HEK293 (cell line): ENCODE data around the gene DOCK3.
"Not testable (repeated sequence)": the region's sequence is repeated elsewhere in the genome, so short reads cannot be mapped to it uniquely, and the experiment has no call there.

Experiments used
- CTCF ChIA-PET: fragments of 350-600 bp; formaldehyde crosslinking; extraction: SDS; loops from one replicate; lab custom pipeline; 2021; ENCODE audit warnings: antibody characterized with exemption; lab: Yijun Ruan, JAX
- POLR2A ChIA-PET: fragments of 300-600 bp; formaldehyde crosslinking; extraction: SDS; loops from one replicate; lab custom pipeline; 2020; ENCODE audit warnings: antibody characterized with exemption, inconsistent platforms; lab: Yijun Ruan, JAX
- H3K27ac ChIP-seq: fragments of 200-500 bp; sonication (Bioruptor generic); 2 replicates; pipeline ENCODE4 v1.5.1; 2014; ENCODE audit warnings: low read depth, low read length, control low read depth, inconsistent platforms; ENCODE audit errors: extremely low read depth
- H3K36me3 ChIP-seq, 2 experiments: fragments of 200-500 bp in 1 of 2; sonication (Bioruptor generic) in 1 of 2; 1 replicate in 1 of 2; 2 replicates in 1 of 2; pipeline ENCODE4 v1.5.1; 2014 to 2017; ENCODE audit warnings: inconsistent platforms in 2 of 2, low read length in 2 of 2; ENCODE audit not compliant: control insufficient read depth in 2 of 2, insufficient read depth in 1 of 2
- H3K4me1 ChIP-seq: fragments of 200-500 bp; sonication (Bioruptor generic); 2 replicates; pipeline ENCODE4 v1.5.1; 2014; ENCODE audit warnings: mild to moderate bottlenecking, low read length, inconsistent platforms; ENCODE audit not compliant: control insufficient read depth, insufficient read depth
- H3K4me3 ChIP-seq: 2 replicates; pipeline ENCODE4 v1.5.1; 2011; ENCODE audit warnings: low read depth, mild to moderate bottlenecking, control low read depth, low read length, moderate library complexity
- H3K9me3 ChIP-seq: fragments of 200-500 bp; sonication (Bioruptor generic); 2 replicates; pipeline ENCODE4 v1.5.1; 2014; ENCODE audit warnings: low read depth, low read length, inconsistent platforms; ENCODE audit not compliant: control insufficient read depth, insufficient read depth
- EGR2 ChIP-seq: fragments of 450-650 bp; formaldehyde crosslinking; IDR thresholded peaks from 2 replicates; pipeline ENCODE4 v1.5.1; 2016; ENCODE audit warnings: low read depth, missing biosample characterization, missing genetic modification characterization
- FEZF1 ChIP-seq: fragments of 450-650 bp; formaldehyde crosslinking; IDR thresholded peaks from 2 replicates; pipeline ENCODE4 v1.5.1; 2016; ENCODE audit warnings: missing biosample characterization, missing genetic modification characterization
- PRDM6 ChIP-seq: fragments of 450-650 bp; formaldehyde crosslinking; IDR thresholded peaks from 2 replicates; pipeline ENCODE4 v1.5.1; 2017; ENCODE audit warnings: missing biosample characterization, missing genetic modification characterization
- SCRT1 ChIP-seq: fragments of 450-650 bp; formaldehyde crosslinking; IDR thresholded peaks from 2 replicates; pipeline ENCODE4 v1.5.1; 2016; ENCODE audit warnings: missing biosample characterization, missing genetic modification characterization, borderline replicate concordance
- SCRT2 ChIP-seq: fragments of 450-650 bp; formaldehyde crosslinking; IDR thresholded peaks from 2 replicates; pipeline ENCODE4 v1.5.1; 2016; ENCODE audit warnings: missing biosample characterization, missing genetic modification characterization
- YY1 ChIP-seq: fragments of 450-650 bp; formaldehyde crosslinking; IDR thresholded peaks from 2 replicates; pipeline ENCODE4 v1.5.1; 2018; ENCODE audit warnings: missing biosample characterization, missing genetic modification characterization
- ZEB2 ChIP-seq: fragments of 450-650 bp; formaldehyde crosslinking; IDR thresholded peaks from 2 replicates; pipeline ENCODE4 v1.5.1; 2016; ENCODE audit warnings: missing biosample characterization, missing genetic modification characterization
- ZNF146 ChIP-seq: fragments of 450-650 bp; formaldehyde crosslinking; IDR thresholded peaks from 2 replicates; pipeline ENCODE4 v1.5.1; 2016; ENCODE audit warnings: missing biosample characterization, missing genetic modification characterization
- ZNF157 ChIP-seq: fragments of 450-650 bp; formaldehyde crosslinking; IDR thresholded peaks from 2 replicates; pipeline ENCODE4 v1.5.1; 2016; ENCODE audit warnings: missing biosample characterization, missing genetic modification characterization
- ZNF266 ChIP-seq: fragments of 450-650 bp; formaldehyde crosslinking; IDR thresholded peaks from 2 replicates; pipeline ENCODE4 v1.5.1; 2016; ENCODE audit warnings: missing biosample characterization, missing genetic modification characterization, low read depth
- ZNF280C ChIP-seq: fragments of 450-650 bp; formaldehyde crosslinking; IDR thresholded peaks from 2 replicates; pipeline ENCODE4 v1.5.1; 2016; ENCODE audit warnings: missing biosample characterization, missing genetic modification characterization
- ZNF600 ChIP-seq: fragments of 450-650 bp; formaldehyde crosslinking; IDR thresholded peaks from 2 replicates; pipeline ENCODE4 v1.5.1; 2016; ENCODE audit warnings: missing biosample characterization, missing genetic modification characterization
- ZNF747 ChIP-seq: fragments of 450-650 bp; formaldehyde crosslinking; IDR thresholded peaks from 2 replicates; pipeline ENCODE4 v1.5.1; 2016; ENCODE audit warnings: missing biosample characterization, missing genetic modification characterization

Gene DOCK3

GRCh38 chr3:50882733-50883132, 208.0 kb downstream of the DOCK3 start:
- POLR2A ChIA-PET, result not testable (repeated sequence)

GRCh38 chr3:50883755-50884154, 209.0 kb downstream of the DOCK3 start:
- Histone ChIP-seq H3K4me1 (no peaks in the 10 kb centered on the region), H3K27ac (no peak overlapping the region), H3K4me3 (no peak overlapping the region), H3K9me3 (no peaks in the 10 kb centered on the region), H3K36me3 (no peaks in the 10 kb centered on the region)
- ChIA-PET POLR2A (no interaction called here), CTCF (interaction anchor here (0.8 kb wide), 1 partner anchor 11 kb away, joined by 3 read pairs; no protein-coding TSS in a partner anchor)
- TF ChIP-seq ZNF600 (tag by site-specific recombination) (no peak), ZNF747 (tag by site-specific recombination) (no peak), YY1 (tag by site-specific recombination) (no peak)

More at GRCh38 chr3:50882733-50883132, 208.0 kb downstream of the DOCK3 start:
- TF ChIP-seq ZNF146 (tag by site-specific recombination), result peak; percentile 68
- H3K27ac ChIP-seq, CTCF ChIA-PET, H3K36me3 ChIP-seq, H3K9me3 ChIP-seq, H3K4me3 ChIP-seq, H3K4me1 ChIP-seq: not testable (repeated sequence)

- H3K9me3 ChIP-seq, result no peaks in the 10 kb centered on the region
- no peaks in the 10 kb centered on the region for H3K36me3 ChIP-seq
- no peak overlapping the region for H3K4me3 ChIP-seq
- ChIA-PET CTCF (interaction anchor here (0.5 to 0.9 kb wide), 6 partner anchors 11 to 270 kb away, joined by 3 to 4 read pairs (median 3); no protein-coding TSS in a partner anchor), POLR2A (no interaction called here)
- TF ChIP-seq SCRT1 (tag by site-specific recombination), result peak; percentile 52; the same call in 1 of the 2 replicates
- TF ChIP-seq SCRT2 (tag by site-specific recombination), result peak; percentile 72
- TF ChIP-seq ZEB2 (tag by site-specific recombination), result no peak
- TF ChIP-seq ZNF266 (tag by site-specific recombination), result no peak
- TF ChIP-seq, all 188 proteins: peak for 2
- no peaks in the 10 kb centered on the region; the same call in 1 of the 2 replicates for H3K4me1 ChIP-seq
- no peak overlapping the region for H3K27ac ChIP-seq
Measured at GRCh38 chr3:50885070-50885850, 210.5 kb downstream of the DOCK3 start.

- H3K9me3 ChIP-seq, result no peaks in the 10 kb centered on the region
- ChIA-PET POLR2A (no interaction called here), CTCF (no interaction called here)
- TF ChIP-seq FEZF1 (tag by site-specific recombination), result peak; percentile 57
- no peak for TF ChIP-seq ZNF280C (tag by site-specific recombination)
- no peak for TF ChIP-seq EGR2
- peak; percentile 84 for TF ChIP-seq PRDM6
- TF ChIP-seq ZNF157 (tag by site-specific recombination), result no peak
- no peaks in the 10 kb centered on the region; the same call in 1 of the 2 replicates for H3K4me1 ChIP-seq
- no peaks in the 10 kb centered on the region for H3K36me3 ChIP-seq
- no peak overlapping the region for H3K4me3 ChIP-seq
- H3K27ac ChIP-seq, result no peak overlapping the region
Measured at GRCh38 chr3:50890688-50891344, 216.1 kb downstream of the DOCK3 start.
